Body of pancreas (tissue), 4 donors: ENCODE results near the gene KRTAP9-9. TPM values are rescaled to one million over a fixed set of nuclear protein-coding genes. Genes with fewer than 3 reads are reported as not detected.
"Not testable (repeated sequence)": the region's sequence is repeated elsewhere in the genome, so short reads cannot be mapped to it uniquely, and the experiment has no call there.

ENCODE experiments used
- ATAC-seq: fragments of 150-250 bp; one replicate; pipeline ENCODE4 v1.9.1; 2016
- DNase-seq, 4 donors: peaks; one replicate each; pipeline ENCODE4 v3.0.0-alpha.2; 2019
- H3K27ac ChIP-seq, 4 donors: fragments of 200-600 bp; sonication (generic); 1 replicate in 3 of 4; 2 replicates in 1 of 4; pipeline versions ENCODE4 v1.5.1 to v1.6.1; 2016 to 2019; ENCODE audit warnings: mild to moderate bottlenecking in 1 of 4, mixed read lengths in 1 of 4, moderate library complexity in 1 of 4
- H3K27me3 ChIP-seq, 2 donors: fragments of 200-600 bp; sonication (generic); one replicate each; pipeline ENCODE4 v1.6.0; 2016; ENCODE audit warnings: mild to moderate bottlenecking in 1 of 2
- H3K36me3 ChIP-seq, 2 donors: fragments of 200-600 bp; sonication (generic); replicated peaks in 1 of 2; 2 replicates each; pipeline ENCODE4 v1.5.1; 2016; ENCODE audit warnings: low read depth in 2 of 2; ENCODE audit not compliant: insufficient read depth in 1 of 2
- H3K4me1 ChIP-seq: fragments of 200-600 bp; sonication (generic); one replicate; pipeline ENCODE4 v1.6.0; 2016
- H3K4me3 ChIP-seq, 2 donors: fragments of 200-600 bp; sonication (generic); 1 replicate in 1 of 2; 2 replicates in 1 of 2; pipeline ENCODE4 v1.5.1; 2016 to 2019
- H3K9me3 ChIP-seq, 3 donors: fragments of 200-600 bp; sonication (generic); 1 replicate in 2 of 3; 2 replicates in 1 of 3; pipeline ENCODE4 v1.5.1; 2016
- CTCF ChIP-seq, 7 experiments: fragments of 450-650 bp in 4 of 7; fragments of 200-600 bp in 3 of 7; sonication (generic) in 3 of 7; IDR thresholded peaks; one replicate each; pipeline ENCODE4 v1.5.1; 2016 to 2019; ENCODE audit warnings: antibody characterized with exemption in 7 of 7
- POLR2A ChIP-seq, 3 donors: fragments of 450-650 bp; IDR thresholded peaks; one replicate each; pipeline ENCODE4 v1.6.1; 2016; ENCODE audit warnings: antibody characterized with exemption in 3 of 3, mild to moderate bottlenecking in 2 of 3
- WGBS, 2 donors: methylation state at CpG; one replicate each; pipeline ENCODE4 v1.1.5; 2017; 5-methylcytosine and 5-hydroxymethylcytosine counted together
- intact Hi-C: fragments of 100-400 bp; cut with DNase I; formaldehyde crosslinking; loops from one replicate; pipeline ENCODE4 v1.15.1; 2023
- total RNA-seq, 2 donors: library from RNA; depleted of rRNA; stranded (reverse); fragments of >200 nt; gene quantifications; one replicate each; pipeline ENCODE4 v1.1.0, GENCODE V29; 2016

Gene KRTAP9-9
- total RNA-seq, 2 donors from 2014 or later = not detected

- Histone ChIP-seq H3K36me3 (no peaks in the 10 kb centered on the region), H3K27me3 (peaks cover 0 to 4% of the 10 kb centered on the region in 2 donors), H3K27ac (no peak overlapping the region), H3K4me3 (no peak overlapping the region), H3K9me3 (no peaks in the 10 kb centered on the region), H3K4me1 (no peaks in the 10 kb centered on the region)
- no peak for DNase-seq
- intact Hi-C loops = no loop called here
- no peak for ATAC-seq
- WGBS, 2 donors = 56 to 64% methylated on average over 2 of the region's 2 CpGs
- no peak for TF ChIP-seq CTCF (IDR thresholded peaks at IDR 0.05)
- TF ChIP-seq POLR2A (IDR thresholded peaks at IDR 0.05) = no peak
These were observed 31.4 kb upstream of the KRTAP9-9 start for GRCh38 chr17:41223821-41224220.

GRCh38 chr17:41226051-41226450 lies 29.1 kb upstream of the KRTAP9-9 start:
- H3K9me3 ChIP-seq = no peaks in the 10 kb centered on the region
- peaks cover 0 to 3% of the 10 kb centered on the region in 2 donors for H3K27me3 ChIP-seq
- H3K4me3 ChIP-seq = no peak overlapping the region
- no peak for ATAC-seq
- H3K27ac ChIP-seq = no peak overlapping the region
- intact Hi-C loops = no loop called here
- H3K4me1 ChIP-seq = no peaks in the 10 kb centered on the region
- WGBS, 2 donors = 74 to 82% methylated on average over 6 of the region's 6 CpGs
- DNase-seq = no peak
- no peaks in the 10 kb centered on the region for H3K36me3 ChIP-seq
- no peak for TF ChIP-seq POLR2A (IDR thresholded peaks at IDR 0.05)
- no peak for TF ChIP-seq CTCF (IDR thresholded peaks at IDR 0.05)

GRCh38 chr17:41226598-41227095 lies 28.5 kb upstream of the KRTAP9-9 start, which contains the start of gene KRTAP9-2:
Gene KRTAP9-2, plus strand, starts transcription at chr17:41226648. Its CDS starts 7 bp downstream, at chr17:41226655.
- H3K36me3 ChIP-seq, H3K4me3 ChIP-seq, H3K27ac ChIP-seq, H3K9me3 ChIP-seq, H3K27me3 ChIP-seq, intact Hi-C loops, DNase-seq, ATAC-seq, H3K4me1 ChIP-seq: not testable (repeated sequence)
- WGBS, 2 donors = 21% methylated on average over 3 of the region's 4 CpGs; no CpG with 5 or more reads in 1 of the 2 donors

GRCh38 chr17:41230094-41230493 lies 25.1 kb upstream of the KRTAP9-9 start:
- intact Hi-C loops = no loop called here
- Histone ChIP-seq H3K9me3 (no peaks in the 10 kb centered on the region), H3K27me3 (no peaks in the 10 kb centered on the region), H3K27ac (no peak overlapping the region), H3K4me1 (no peaks in the 10 kb centered on the region), H3K36me3 (no peaks in the 10 kb centered on the region), H3K4me3 (no peak overlapping the region)
- TF ChIP-seq CTCF (IDR thresholded peaks at IDR 0.05) (no peak), POLR2A (IDR thresholded peaks at IDR 0.05) (no peak)
- ATAC-seq (no peak), DNase-seq (no peak)

- Histone ChIP-seq H3K27me3 (no peaks in the 10 kb centered on the region), H3K4me3 (no peak overlapping the region), H3K27ac (no peak overlapping the region), H3K9me3 (no peaks in the 10 kb centered on the region), H3K4me1 (no peaks in the 10 kb centered on the region), H3K36me3 (no peaks in the 10 kb centered on the region)
- no peak for DNase-seq
- WGBS, 2 donors = 65 to 72% methylated on average over 6 of the region's 6 CpGs
- TF ChIP-seq POLR2A (IDR thresholded peaks at IDR 0.05) (no peak), CTCF (IDR thresholded peaks at IDR 0.05) (no peak)
- ATAC-seq = no peak
- intact Hi-C loops = no loop called here
These were observed 23.5 kb upstream of the KRTAP9-9 start for GRCh38 chr17:41231731-41232130.

- H3K36me3 ChIP-seq, DNase-seq, H3K4me3 ChIP-seq, H3K4me1 ChIP-seq, H3K9me3 ChIP-seq, ATAC-seq, H3K27ac ChIP-seq, intact Hi-C loops, H3K27me3 ChIP-seq: not testable (repeated sequence)
- 30 to 50% methylated on average over 1 of the region's 1 CpG for WGBS, 2 donors
These were observed 22.6 kb upstream of the KRTAP9-9 start, which contains the start of gene KRTAP9-3 for GRCh38 chr17:41232399-41233105. Gene KRTAP9-3, plus strand, starts transcription at chr17:41232449. Its CDS starts 53 bp downstream, at chr17:41232502.

- H3K4me1 ChIP-seq = not testable (repeated sequence)
- WGBS, 2 donors = 52 to 70% methylated on average over 4 of the region's 4 CpGs
These were observed 18.1 kb upstream of the KRTAP9-9 start for GRCh38 chr17:41237116-41237515.

GRCh38 chr17:41237949-41238437 lies 17.2 kb upstream of the KRTAP9-9 start, which contains the start of gene KRTAP9-8:
Gene KRTAP9-8, plus strand, starts transcription at chr17:41237999. Its CDS starts 53 bp downstream, at chr17:41238052.
- WGBS, 2 donors = 31 to 48% methylated on average over 2 to 3 of the region's 3 CpGs
- H3K9me3 ChIP-seq = not testable (repeated sequence)

More at GRCh38 chr17:41237116-41237515, 18.1 kb upstream of the KRTAP9-9 start:
- ATAC-seq, DNase-seq, H3K4me3 ChIP-seq, H3K27me3 ChIP-seq, H3K9me3 ChIP-seq, H3K27ac ChIP-seq, H3K36me3 ChIP-seq, intact Hi-C loops: not testable (repeated sequence)

More at GRCh38 chr17:41237949-41238437, 17.2 kb upstream of the KRTAP9-9 start, which contains the start of gene KRTAP9-8:
- H3K36me3 ChIP-seq, H3K4me1 ChIP-seq, H3K27me3 ChIP-seq, H3K4me3 ChIP-seq, ATAC-seq, H3K27ac ChIP-seq, DNase-seq, intact Hi-C loops: not testable (repeated sequence)
